ENCODE data around the gene BRD1. TPM values are rescaled to one million over a fixed set of nuclear protein-coding genes. Genes with fewer than 3 reads are reported as not detected.
A peak's percentile ranks its signal among the peaks of the same experiment; 100 is the strongest.

BRD1 gene
- total RNA-seq, 2 experiments from 2014 or later = 22.7 to 23.2 TPM

GRCh38 chr22:49779211-49779610 lies 48.5 kb downstream of the BRD1 start:
- Mint-ChIP-seq H3K4me3 (no peak overlapping the region), H3K27ac (no peak overlapping the region), H3K9me3 (no peaks in the 10 kb centered on the region), H3K4me1 (peaks cover 11% of the 10 kb centered on the region), H3K27me3 (no peaks in the 10 kb centered on the region), H3K36me3 (peaks cover 7% of the 10 kb centered on the region)
- DNase-seq = no peak

- H3K27ac Mint-ChIP-seq = no peak overlapping the region
Observed at GRCh38 chr22:49777569-49778249, 50.0 kb downstream of the BRD1 start.

GRCh38 chr22:49776891-49777290 lies 50.8 kb downstream of the BRD1 start:
- no peak overlapping the region for H3K27ac Mint-ChIP-seq
- no peak overlapping the region for H3K4me3 Mint-ChIP-seq
- peaks cover 4% of the 10 kb centered on the region for H3K4me1 Mint-ChIP-seq
- H3K9me3 Mint-ChIP-seq = no peaks in the 10 kb centered on the region
- H3K27me3 Mint-ChIP-seq = no peaks in the 10 kb centered on the region
- peaks cover 7% of the 10 kb centered on the region for H3K36me3 Mint-ChIP-seq
- no peak for DNase-seq

More at GRCh38 chr22:49777569-49778249, 50.0 kb downstream of the BRD1 start:
- Mint-ChIP-seq H3K36me3 (peaks cover 7% of the 10 kb centered on the region), H3K27me3 (no peaks in the 10 kb centered on the region), H3K4me3 (peak overlapping the region; percentile 22), H3K4me1 (peaks cover 7% of the 10 kb centered on the region), H3K9me3 (no peaks in the 10 kb centered on the region)
- DNase-seq = no peak

- DNase-seq = no peak
- no peaks in the 10 kb centered on the region for H3K9me3 Mint-ChIP-seq
- H3K27ac Mint-ChIP-seq = no peak overlapping the region
- H3K4me1 Mint-ChIP-seq = no peaks in the 10 kb centered on the region
- no peak overlapping the region for H3K4me3 Mint-ChIP-seq
- no peaks in the 10 kb centered on the region for H3K27me3 Mint-ChIP-seq
- H3K36me3 Mint-ChIP-seq = peaks cover 4% of the 10 kb centered on the region
Observed at GRCh38 chr22:49775867-49776511, 51.7 kb downstream of the BRD1 start.

- peaks cover 4% of the 10 kb centered on the region for H3K36me3 Mint-ChIP-seq
Observed at GRCh38 chr22:49775191-49775866, 52.3 kb downstream of the BRD1 start.

GRCh38 chr22:49774499-49775151 lies 53.0 kb downstream of the BRD1 start:
- no peaks in the 10 kb centered on the region for H3K4me1 Mint-ChIP-seq
- DNase-seq = no peak
- H3K27me3 Mint-ChIP-seq = no peaks in the 10 kb centered on the region
- peaks cover 4% of the 10 kb centered on the region for H3K36me3 Mint-ChIP-seq
- H3K4me3 Mint-ChIP-seq = peak overlapping the region; percentile 29
- H3K9me3 Mint-ChIP-seq = no peaks in the 10 kb centered on the region
- H3K27ac Mint-ChIP-seq = no peak overlapping the region

More at GRCh38 chr22:49775191-49775866, 52.3 kb downstream of the BRD1 start:
- no peak overlapping the region for H3K27ac Mint-ChIP-seq
- H3K9me3 Mint-ChIP-seq = no peaks in the 10 kb centered on the region
- no peaks in the 10 kb centered on the region for H3K27me3 Mint-ChIP-seq
- no peak overlapping the region for H3K4me3 Mint-ChIP-seq
- H3K4me1 Mint-ChIP-seq = no peaks in the 10 kb centered on the region
- no peak for DNase-seq

- peaks cover 4% of the 10 kb centered on the region for H3K36me3 Mint-ChIP-seq
- no peak overlapping the region for H3K4me3 Mint-ChIP-seq
- H3K4me1 Mint-ChIP-seq = no peaks in the 10 kb centered on the region
- no peaks in the 10 kb centered on the region for H3K9me3 Mint-ChIP-seq
- DNase-seq = no peak
- no peaks in the 10 kb centered on the region for H3K27me3 Mint-ChIP-seq
- H3K27ac Mint-ChIP-seq = no peak overlapping the region
Observed at GRCh38 chr22:49774046-49774445, 53.6 kb downstream of the BRD1 start.

- no peak for DNase-seq
- Mint-ChIP-seq H3K4me3 (no peak overlapping the region), H3K36me3 (peaks cover 4% of the 10 kb centered on the region), H3K4me1 (no peaks in the 10 kb centered on the region), H3K9me3 (no peaks in the 10 kb centered on the region), H3K27ac (no peak overlapping the region), H3K27me3 (no peaks in the 10 kb centered on the region)
Observed at GRCh38 chr22:49773531-49773930, 54.1 kb downstream of the BRD1 start.

- H3K9me3 Mint-ChIP-seq = no peaks in the 10 kb centered on the region
- no peaks in the 10 kb centered on the region for H3K27me3 Mint-ChIP-seq
- H3K4me1 Mint-ChIP-seq = no peaks in the 10 kb centered on the region
- H3K27ac Mint-ChIP-seq = no peak overlapping the region
- DNase-seq = no peak
- H3K4me3 Mint-ChIP-seq = no peak overlapping the region
- peaks cover 4% of the 10 kb centered on the region for H3K36me3 Mint-ChIP-seq
Observed at GRCh38 chr22:49772692-49773091, 55.0 kb downstream of the BRD1 start.

- Mint-ChIP-seq H3K4me3 (no peak overlapping the region), H3K27me3 (no peaks in the 10 kb centered on the region), H3K4me1 (peaks cover 1% of the 10 kb centered on the region), H3K36me3 (peaks cover 9% of the 10 kb centered on the region), H3K27ac (peak overlapping the region; percentile 25), H3K9me3 (peaks cover 6% of the 10 kb centered on the region)
- no peak for DNase-seq
Observed at GRCh38 chr22:49771266-49772065, 56.2 kb downstream of the BRD1 start.

- Mint-ChIP-seq H3K9me3 (peaks cover 7% of the 10 kb centered on the region), H3K36me3 (peaks cover 7% of the 10 kb centered on the region), H3K4me3 (no peak overlapping the region), H3K27ac (no peak overlapping the region), H3K27me3 (no peaks in the 10 kb centered on the region), H3K4me1 (peaks cover 1% of the 10 kb centered on the region)
- DNase-seq = no peak
Observed at GRCh38 chr22:49770547-49771265, 57.0 kb downstream of the BRD1 start.

GRCh38 chr22:49769691-49770546 lies 57.8 kb downstream of the BRD1 start:
- no peak for DNase-seq
- H3K36me3 Mint-ChIP-seq = peaks cover 7% of the 10 kb centered on the region
- H3K4me1 Mint-ChIP-seq = peaks cover 1% of the 10 kb centered on the region
- no peak overlapping the region for H3K27ac Mint-ChIP-seq
- no peak overlapping the region for H3K4me3 Mint-ChIP-seq
- H3K27me3 Mint-ChIP-seq = no peaks in the 10 kb centered on the region
- H3K9me3 Mint-ChIP-seq = peaks cover 7% of the 10 kb centered on the region

GRCh38 chr22:49768951-49769690 lies 58.6 kb downstream of the BRD1 start:
- Mint-ChIP-seq H3K36me3 (peaks cover 7% of the 10 kb centered on the region), H3K27ac (no peak overlapping the region), H3K9me3 (peaks cover 7% of the 10 kb centered on the region), H3K4me1 (peaks cover 1% of the 10 kb centered on the region), H3K27me3 (no peaks in the 10 kb centered on the region), H3K4me3 (no peak overlapping the region)
- no peak for DNase-seq

Data from activated naive CD8-positive, alpha-beta T cell treated with anti-CD3 and anti-CD28 coated beads for 36 hours (primary cell).